HEK293 (cell line): Measurements from ENCODE around the gene PTPRN.

Experiments
- CTCF ChIA-PET: fragments of 350-600 bp; formaldehyde crosslinking; extraction: SDS; loops from one replicate; lab custom pipeline; 2021; ENCODE audit warnings: antibody characterized with exemption; lab: Yijun Ruan, JAX
- POLR2A ChIA-PET: fragments of 300-600 bp; formaldehyde crosslinking; extraction: SDS; loops from one replicate; lab custom pipeline; 2020; ENCODE audit warnings: antibody characterized with exemption, inconsistent platforms; lab: Yijun Ruan, JAX
- H3K27ac ChIP-seq: fragments of 200-500 bp; sonication (Bioruptor generic); 2 replicates; pipeline ENCODE4 v1.5.1; 2014; ENCODE audit warnings: low read depth, low read length, control low read depth, inconsistent platforms; ENCODE audit errors: extremely low read depth
- H3K36me3 ChIP-seq, 2 experiments: fragments of 200-500 bp in 1 of 2; sonication (Bioruptor generic) in 1 of 2; 1 replicate in 1 of 2; 2 replicates in 1 of 2; pipeline ENCODE4 v1.5.1; 2014 to 2017; ENCODE audit warnings: inconsistent platforms in 2 of 2, low read length in 2 of 2; ENCODE audit not compliant: control insufficient read depth in 2 of 2, insufficient read depth in 1 of 2
- H3K4me1 ChIP-seq: fragments of 200-500 bp; sonication (Bioruptor generic); 2 replicates; pipeline ENCODE4 v1.5.1; 2014; ENCODE audit warnings: mild to moderate bottlenecking, low read length, inconsistent platforms; ENCODE audit not compliant: control insufficient read depth, insufficient read depth
- H3K4me3 ChIP-seq: 2 replicates; pipeline ENCODE4 v1.5.1; 2011; ENCODE audit warnings: low read depth, mild to moderate bottlenecking, control low read depth, low read length, moderate library complexity
- H3K9me3 ChIP-seq: fragments of 200-500 bp; sonication (Bioruptor generic); 2 replicates; pipeline ENCODE4 v1.5.1; 2014; ENCODE audit warnings: low read depth, low read length, inconsistent platforms; ENCODE audit not compliant: control insufficient read depth, insufficient read depth
- BCL6B ChIP-seq: fragments of 450-650 bp; formaldehyde crosslinking; IDR thresholded peaks from 2 replicates; pipeline ENCODE4 v1.5.1; 2017; ENCODE audit warnings: missing biosample characterization, missing genetic modification characterization
- GFI1B ChIP-seq: fragments of 450-650 bp; formaldehyde crosslinking; IDR thresholded peaks from 2 replicates; pipeline ENCODE4 v1.5.1; 2016; ENCODE audit warnings: missing biosample characterization, missing genetic modification characterization
- IKZF3 ChIP-seq: fragments of 450-650 bp; IDR thresholded peaks from 2 replicates; pipeline ENCODE4 v1.5.0; 2018; ENCODE audit warnings: missing biosample characterization, mild to moderate bottlenecking, missing genetic modification characterization, moderate library complexity
- KLF8 ChIP-seq: fragments of 450-650 bp; formaldehyde crosslinking; IDR thresholded peaks from 2 replicates; pipeline ENCODE4 v1.5.1; 2016; ENCODE audit warnings: missing biosample characterization, missing genetic modification characterization
- MEIS1 ChIP-seq: sonication (generic); formaldehyde crosslinking; IDR thresholded peaks from 2 replicates; pipeline ENCODE4 v1.8.1; 2022; ENCODE audit warnings: missing genetic modification reagents, mild to moderate bottlenecking, borderline replicate concordance
- ZBTB17 ChIP-seq: fragments of 450-650 bp; formaldehyde crosslinking; IDR thresholded peaks from 2 replicates; pipeline ENCODE4 v1.5.1; 2016; ENCODE audit warnings: missing biosample characterization, missing genetic modification characterization
- ZNF157 ChIP-seq: fragments of 450-650 bp; formaldehyde crosslinking; IDR thresholded peaks from 2 replicates; pipeline ENCODE4 v1.5.1; 2016; ENCODE audit warnings: missing biosample characterization, missing genetic modification characterization
- ZNF202 ChIP-seq: fragments of 450-650 bp; formaldehyde crosslinking; IDR thresholded peaks from 2 replicates; pipeline ENCODE4 v1.5.1; 2016; ENCODE audit warnings: missing biosample characterization, missing genetic modification characterization, borderline replicate concordance
- ZNF26 ChIP-seq: fragments of 450-650 bp; formaldehyde crosslinking; IDR thresholded peaks from 2 replicates; pipeline ENCODE4 v1.5.1; 2016; ENCODE audit warnings: missing biosample characterization, missing genetic modification characterization
- ZNF391 ChIP-seq: fragments of 450-650 bp; formaldehyde crosslinking; IDR thresholded peaks from 2 replicates; pipeline ENCODE4 v1.5.1; 2016; ENCODE audit warnings: low read depth, missing biosample characterization, missing genetic modification characterization, borderline replicate concordance
- ZNF398 ChIP-seq: fragments of 450-650 bp; formaldehyde crosslinking; IDR thresholded peaks from 2 replicates; pipeline ENCODE4 v1.5.1; 2017; ENCODE audit warnings: missing biosample characterization, missing genetic modification characterization
- ZNF416 ChIP-seq: fragments of 450-650 bp; formaldehyde crosslinking; IDR thresholded peaks from 2 replicates; pipeline ENCODE4 v1.5.1; 2016; ENCODE audit warnings: missing biosample characterization, missing genetic modification characterization
- ZNF449 ChIP-seq: fragments of 450-650 bp; formaldehyde crosslinking; IDR thresholded peaks from 2 replicates; pipeline ENCODE4 v1.5.1; 2017; ENCODE audit warnings: missing biosample characterization, mild to moderate bottlenecking, missing genetic modification characterization, moderate library complexity
- ZNF513 ChIP-seq: fragments of 450-650 bp; IDR thresholded peaks from 2 replicates; pipeline ENCODE4 v1.5.1; 2018; ENCODE audit warnings: missing biosample characterization, missing genetic modification characterization
- ZNF521 ChIP-seq: fragments of 450-650 bp; formaldehyde crosslinking; IDR thresholded peaks from 2 replicates; pipeline ENCODE4 v1.5.1; 2017; ENCODE audit warnings: missing biosample characterization, mild to moderate bottlenecking, missing genetic modification characterization
- ZNF548 ChIP-seq: fragments of 450-650 bp; formaldehyde crosslinking; IDR thresholded peaks from 2 replicates; pipeline ENCODE4 v1.5.1; 2016; ENCODE audit warnings: missing biosample characterization, missing genetic modification characterization
- ZNF596 ChIP-seq: fragments of 450-650 bp; IDR thresholded peaks from 2 replicates; pipeline ENCODE4 v1.5.0; 2018; ENCODE audit warnings: missing biosample characterization, mild to moderate bottlenecking, missing genetic modification characterization, moderate library complexity
- ZNF600 ChIP-seq: fragments of 450-650 bp; formaldehyde crosslinking; IDR thresholded peaks from 2 replicates; pipeline ENCODE4 v1.5.1; 2016; ENCODE audit warnings: missing biosample characterization, missing genetic modification characterization
- ZNF670 ChIP-seq: fragments of 450-650 bp; formaldehyde crosslinking; IDR thresholded peaks from 2 replicates; pipeline ENCODE4 v1.5.1; 2016; ENCODE audit warnings: missing biosample characterization, missing genetic modification characterization, low read depth
- ZNF747 ChIP-seq: fragments of 450-650 bp; formaldehyde crosslinking; IDR thresholded peaks from 2 replicates; pipeline ENCODE4 v1.5.1; 2016; ENCODE audit warnings: missing biosample characterization, missing genetic modification characterization
- ZNF843 ChIP-seq: fragments of 450-650 bp; formaldehyde crosslinking; IDR thresholded peaks from 2 replicates; pipeline ENCODE4 v1.5.1; 2016; ENCODE audit warnings: missing biosample characterization, missing genetic modification characterization
- ZSCAN5A ChIP-seq: fragments of 450-650 bp; formaldehyde crosslinking; IDR thresholded peaks from 2 replicates; pipeline ENCODE4 v1.5.1; 2016; ENCODE audit warnings: missing biosample characterization, missing genetic modification characterization

The PTPRN gene

GRCh38 chr2:219284501-219285372 is 24.5 kb downstream of the PTPRN start:
- Histone ChIP-seq H3K4me1 (no peaks in the 10 kb centered on the region), H3K4me3 (no peak overlapping the region), H3K27ac (no peak overlapping the region), H3K36me3 (peaks cover 0 to 64% of the 10 kb centered on the region in 2 experiments; a peak in 1 of 3 replicates), H3K9me3 (no peaks in the 10 kb centered on the region)
- ChIA-PET POLR2A (no interaction called here), CTCF (interaction anchor here (0.6 to 15.0 kb wide), 2 partner anchors 11 to 114 kb away, joined by 3 to 297 read pairs; no protein-coding TSS in a partner anchor)
- TF ChIP-seq BCL6B (no peak), ZNF521 (tag by site-specific recombination) (no peak), ZBTB17 (tag by site-specific recombination) (no peak), ZNF600 (tag by site-specific recombination) (no peak), GFI1B (tag by site-specific recombination) (no peak)

- CTCF ChIA-PET: interaction anchor here (1.0 to 15.0 kb wide), 2 partner anchors 13 to 124 kb away, joined by 4 to 297 read pairs; no protein-coding TSS in a partner anchor
Observed at GRCh38 chr2:219282943-219283581, 26.1 kb downstream of the PTPRN start.

More at GRCh38 chr2:219282943-219283581, 26.1 kb downstream of the PTPRN start:
- POLR2A ChIA-PET: no interaction called here
- Histone ChIP-seq H3K9me3 (no peaks in the 10 kb centered on the region), H3K36me3 (peaks cover 0 to 64% of the 10 kb centered on the region in 2 experiments; a peak in 1 of 3 replicates), H3K4me3 (no peak overlapping the region), H3K27ac (no peak overlapping the region), H3K4me1 (peaks cover 6% of the 10 kb centered on the region)
- TF ChIP-seq ZNF157 (tag by site-specific recombination): no peak
- TF ChIP-seq ZNF521 (tag by site-specific recombination): no peak
- no peak for TF ChIP-seq ZNF843 (tag by site-specific recombination)
- TF ChIP-seq IKZF3 (tag by site-specific recombination): no peak
- no peak for TF ChIP-seq ZNF26
- no peak for TF ChIP-seq ZNF391
- TF ChIP-seq ZNF513 (tag by site-specific recombination): no peak
- TF ChIP-seq ZNF202 (tag by site-specific recombination): no peak
- TF ChIP-seq ZNF548 (tag by site-specific recombination): no peak
- no peak for TF ChIP-seq ZNF398 (tag by site-specific recombination)
- TF ChIP-seq KLF8: no peak
- no peak for TF ChIP-seq ZSCAN5A (tag by site-specific recombination)
- TF ChIP-seq ZNF747 (tag by site-specific recombination): no peak
- TF ChIP-seq ZNF670 (tag by site-specific recombination): no peak
- no peak for TF ChIP-seq ZNF416
- no peak for TF ChIP-seq MEIS1 (CRISPR knock-in tag)
- no peak for TF ChIP-seq ZNF596
- no peak for TF ChIP-seq ZNF449 (tag by site-specific recombination)
